NCI-H1105 treated with DMSO at 0.1 percent for 48 hours (cell line): ENCODE results near the gene CNDP1.

Source experiments
- DNase-seq: peaks from one replicate; lab custom pipeline; 2025; lab: John Stamatoyannopoulos, UW

The CNDP1 gene

GRCh38 chr18:74587441-74587840 is 53.1 kb downstream of the CNDP1 start:
- no peak for DNase-seq

GRCh38 chr18:74589021-74589420 is 54.7 kb downstream of the CNDP1 start:
- DNase-seq = no peak

- DNase-seq = no peak
These were observed 55.5 kb downstream of the CNDP1 start for GRCh38 chr18:74589811-74590210.

- DNase-seq = no peak
These were observed 56.4 kb downstream of the CNDP1 start for GRCh38 chr18:74590671-74591070.

- no peak for DNase-seq
These were observed 61.1 kb downstream of the CNDP1 start for GRCh38 chr18:74595431-74595830.

GRCh38 chr18:74597034-74597661 is 62.8 kb downstream of the CNDP1 start:
- peak; percentile 90 for DNase-seq

- peak; percentile 90 for DNase-seq
These were observed 63.5 kb downstream of the CNDP1 start, which contains the start of gene ZNF407 for GRCh38 chr18:74597662-74598349. TSS of gene ZNF407 (plus strand) at chr18:74597870. CDS start at chr18:74631020, 33,150 bp downstream.

- peak; percentile 45 for DNase-seq
These were observed 64.2 kb downstream of the CNDP1 start for GRCh38 chr18:74598350-74599001.

GRCh38 chr18:74604361-74604760 is 70.1 kb downstream of the CNDP1 start:
- DNase-seq = no peak

GRCh38 chr18:74604774-74605173 is 70.5 kb downstream of the CNDP1 start:
- no peak for DNase-seq

- no peak for DNase-seq
These were observed 74.4 kb downstream of the CNDP1 start for GRCh38 chr18:74608681-74609080.

GRCh38 chr18:74609535-74609934 is 75.2 kb downstream of the CNDP1 start:
- DNase-seq = no peak

GRCh38 chr18:74610051-74610615 is 75.8 kb downstream of the CNDP1 start:
- DNase-seq = no peak

- DNase-seq = no peak
These were observed 76.6 kb downstream of the CNDP1 start for GRCh38 chr18:74610860-74611259.

- DNase-seq = no peak
These were observed 77.5 kb downstream of the CNDP1 start for GRCh38 chr18:74611765-74612164.

GRCh38 chr18:74613381-74613780 is 79.1 kb downstream of the CNDP1 start:
- no peak for DNase-seq

GRCh38 chr18:74616494-74616893 is 82.2 kb downstream of the CNDP1 start:
- no peak for DNase-seq

GRCh38 chr18:74617486-74617885 is 83.2 kb downstream of the CNDP1 start:
- DNase-seq = no peak

- DNase-seq = no peak
These were observed 87.8 kb downstream of the CNDP1 start for GRCh38 chr18:74622072-74622471.

- DNase-seq = peak; percentile 2
These were observed 88.9 kb downstream of the CNDP1 start for GRCh38 chr18:74623047-74623816.

GRCh38 chr18:74624466-74624865 is 90.2 kb downstream of the CNDP1 start:
- DNase-seq = no peak

- DNase-seq = no peak
These were observed 90.9 kb downstream of the CNDP1 start for GRCh38 chr18:74625157-74625556.
